ENCODE results near the gene MIA. TPM values are rescaled to one million over a fixed set of nuclear protein-coding genes. Genes with fewer than 3 reads are reported as not detected.
A peak's percentile ranks its signal among the peaks of the same experiment; 100 is the strongest.
"Not testable (repeated sequence)": the region's sequence is repeated elsewhere in the genome, so short reads cannot be mapped to it uniquely, and the experiment has no call there.

Gene MIA
- total RNA-seq, 2 donors from 2014 or later = 0.97 to 1.8 TPM

- DNase-seq = no peak
- ATAC-seq = no peak
- intact Hi-C loops (cut with DNase I) = no loop called here
These were observed 27.8 kb upstream of the MIA start for GRCh38 chr19:40747536-40747935.

- ATAC-seq (peak; percentile 97), DNase-seq (peak; percentile 100)
- intact Hi-C loops (cut with DNase I) = loop anchor here in 1 of 2 donors (5.0 kb wide), 1 partner anchor 33 kb away; the partner anchor contains the start of genes COQ8B and ITPKC
These were observed 25.1 kb upstream of the MIA start, which contains the start of gene ACTMAP for GRCh38 chr19:40750058-40750873. Gene ACTMAP, minus strand, starts transcription at chr19:40750477. Its CDS starts 674 bp downstream, at chr19:40749803.

- DNase-seq = peak; percentile 98
- peak; percentile 83 to 91 for ATAC-seq
- intact Hi-C loops (cut with DNase I) = loop anchor here in 1 of 2 donors (5.0 kb wide), 1 partner anchor 34 kb away; the partner anchor contains the start of genes COQ8B and ITPKC
These were observed 24.3 kb upstream of the MIA start, which contains the start of gene SNRPA for GRCh38 chr19:40750874-40751537. Gene SNRPA, plus strand, starts transcription at chr19:40751203. Its CDS starts 206 bp downstream, at chr19:40751409.

- no peak for ATAC-seq
- intact Hi-C loops (cut with DNase I) = loop anchor here in 1 of 2 donors (5.0 kb wide), 1 partner anchor 35 kb away; the partner anchor contains the start of genes COQ8B and ITPKC
- no peak for DNase-seq
These were observed 23.0 kb upstream of the MIA start for GRCh38 chr19:40752257-40752781.

- intact Hi-C loops (cut with DNase I) = loop anchor here in 1 of 2 donors (5.0 kb wide), 1 partner anchor 37 kb away; the partner anchor contains the start of genes COQ8B and ITPKC
- no peak for DNase-seq
These were observed 20.6 kb upstream of the MIA start for GRCh38 chr19:40754611-40755247.

GRCh38 chr19:40755248-40755624 lies 20.1 kb upstream of the MIA start:
- no peak for ATAC-seq
- intact Hi-C loops (cut with DNase I) = no loop called here

More at GRCh38 chr19:40754611-40755247, 20.6 kb upstream of the MIA start:
- ATAC-seq = no peak

GRCh38 chr19:40755791-40756190 lies 19.5 kb upstream of the MIA start:
- no peak for ATAC-seq
- DNase-seq = no peak
- intact Hi-C loops (cut with DNase I) = no loop called here

More at GRCh38 chr19:40755248-40755624, 20.1 kb upstream of the MIA start:
- no peak for DNase-seq

- intact Hi-C loops (cut with DNase I) = no loop called here
- no peak for DNase-seq
- ATAC-seq = no peak
These were observed 18.7 kb upstream of the MIA start for GRCh38 chr19:40756502-40757110.

- DNase-seq = no peak
- no peak for ATAC-seq
- intact Hi-C loops (cut with DNase I) = no loop called here
These were observed 16.8 kb upstream of the MIA start for GRCh38 chr19:40758491-40758890.

- DNase-seq = no peak
- no peak for ATAC-seq
- intact Hi-C loops (cut with DNase I) = no loop called here
These were observed 16.0 kb upstream of the MIA start for GRCh38 chr19:40759352-40759751.

- ATAC-seq = no peak
- intact Hi-C loops (cut with DNase I) = no loop called here
These were observed 12.4 kb upstream of the MIA start for GRCh38 chr19:40762754-40763470.

GRCh38 chr19:40763526-40763925 lies 11.8 kb upstream of the MIA start:
- ATAC-seq = no peak
- intact Hi-C loops (cut with DNase I) = no loop called here
- no peak for DNase-seq

More at GRCh38 chr19:40762754-40763470, 12.4 kb upstream of the MIA start:
- no peak for DNase-seq

- intact Hi-C loops (cut with DNase I) = no loop called here
- DNase-seq = no peak
- ATAC-seq = no peak
These were observed 11.4 kb upstream of the MIA start for GRCh38 chr19:40763963-40764362.

- ATAC-seq = not testable (repeated sequence)
These were observed 8.9 kb upstream of the MIA start for GRCh38 chr19:40766385-40766784.

GRCh38 chr19:40768869-40769268 lies 6.5 kb upstream of the MIA start:
- DNase-seq = no peak
- intact Hi-C loops (cut with DNase I) = no loop called here
- no peak for ATAC-seq

More at GRCh38 chr19:40766385-40766784, 8.9 kb upstream of the MIA start:
- DNase-seq; intact Hi-C loops (cut with DNase I): not testable (repeated sequence)

GRCh38 chr19:40771101-40771862 lies 4.0 kb upstream of the MIA start:
- ATAC-seq; DNase-seq; intact Hi-C loops (cut with DNase I): not testable (repeated sequence)

- ATAC-seq = no peak
- intact Hi-C loops (cut with DNase I) = no loop called here
- no peak for DNase-seq
These were observed 306 bp downstream of the MIA start for GRCh38 chr19:40775632-40776022.

Measured in left cardiac atrium (tissue), 4 donors.